PC-3 (cell line): ENCODE data around the gene LAIR2. TPM values are rescaled to one million over a fixed set of nuclear protein-coding genes. Genes with fewer than 3 reads are reported as not detected.

Experiments
- ATAC-seq: fragments of 200-7000 bp; cut with Tn5 transposase; 2 replicates; pipeline ENCODE4 v1.9.1; 2020; ENCODE audit warnings: mild to moderate bottlenecking, moderate library complexity
- BruUV-seq: library from RNA; stranded (reverse); fragments of 400-500 nt; replicated peaks from 2 replicates; lab custom pipeline; 2021; lab: Mats Ljungman, UMichigan
- CTCF ChIA-PET: fragments of 300-600 bp; sonication (Branson Sonifier 250); formaldehyde crosslinking; loops from one replicate; lab custom pipeline; 2022; ENCODE audit warnings: antibody characterized with exemption; lab: Charles Lee
- POLR2A ChIA-PET: fragments of 300-600 bp; sonication (Branson Sonifier 250); formaldehyde crosslinking; loops from one replicate; lab custom pipeline; 2022; ENCODE audit warnings: antibody characterized with exemption; ENCODE audit not compliant: unreplicated experiment; lab: Charles Lee
- DNase-seq: peaks from one replicate; pipeline ENCODE4 v3.0.0-alpha.2; 2015
- H2AFZ ChIP-seq: fragments of 300-600 bp; sonication (generic); 2 replicates; pipeline ENCODE4 v1.6.0; 2016; ENCODE audit warnings: antibody characterized with exemption, low read length
- H3F3A ChIP-seq: fragments of 300-600 bp; sonication (generic); one replicate; pipeline ENCODE4 v1.6.0; 2017; ENCODE audit warnings: antibody characterized with exemption, low read length, control low read depth, mild to moderate bottlenecking; ENCODE audit not compliant: unreplicated experiment
- H3K27ac ChIP-seq: fragments of 300-600 bp; sonication (generic); 2 replicates; pipeline ENCODE4 v1.5.1; 2016; ENCODE audit warnings: mild to moderate bottlenecking, low read length
- H3K27me3 ChIP-seq: fragments of 300-600 bp; sonication (generic); 2 replicates; pipeline ENCODE4 v1.6.1; 2016; ENCODE audit warnings: low read length, mixed read lengths
- H3K36me3 ChIP-seq: fragments of 300-600 bp; sonication (generic); 2 replicates; pipeline ENCODE4 v1.6.1; 2016; ENCODE audit warnings: low read depth, mixed run types, low read length, mixed read lengths
- H3K4me1 ChIP-seq: fragments of 300-600 bp; sonication (generic); 2 replicates; pipeline ENCODE4 v1.5.1; 2016; ENCODE audit warnings: low read length; ENCODE audit not compliant: insufficient read depth
- H3K4me2 ChIP-seq: fragments of 300-600 bp; sonication (generic); 2 replicates; pipeline ENCODE4 v1.6.0; 2016; ENCODE audit warnings: low read length
- H3K4me3 ChIP-seq: fragments of 300-600 bp; sonication (generic); 2 replicates; pipeline ENCODE4 v1.5.1; 2016; ENCODE audit warnings: mild to moderate bottlenecking, low read length, mixed read lengths
- H3K79me2 ChIP-seq: fragments of 300-600 bp; sonication (generic); 2 replicates; pipeline ENCODE4 v1.6.1; 2017; ENCODE audit warnings: low read length, mixed read lengths
- H3K9ac ChIP-seq: fragments of 300-600 bp; sonication (generic); 2 replicates; pipeline ENCODE4 v1.6.0; 2016; ENCODE audit warnings: mild to moderate bottlenecking, low read length
- H3K9me2 ChIP-seq: fragments of 300-600 bp; sonication (generic); replicated peaks from 2 replicates; pipeline ENCODE4 v1.6.1; 2016; ENCODE audit warnings: mixed run types, low read length, mixed read lengths
- H3K9me3 ChIP-seq: fragments of 300-600 bp; sonication (generic); 2 replicates; pipeline ENCODE4 v1.6.1; 2016; ENCODE audit warnings: low read length, mixed read lengths
- H4K20me1 ChIP-seq: fragments of 300-600 bp; sonication (generic); 2 replicates; pipeline ENCODE4 v1.6.1; 2016; ENCODE audit warnings: low read length, mixed read lengths
- EZH2 ChIP-seq: fragments of 300-600 bp; sonication (generic); IDR thresholded peaks from one replicate; pipeline ENCODE4 v1.6.1; 2017; ENCODE audit warnings: antibody characterized with exemption, mild to moderate bottlenecking, low read length; ENCODE audit not compliant: unreplicated experiment
- EZH2phosphoT487 ChIP-seq: fragments of 300-600 bp; sonication (generic); IDR thresholded peaks from 2 replicates; pipeline ENCODE4 v1.6.1; 2018; ENCODE audit warnings: mild to moderate bottlenecking, antibody characterized with exemption, low read length, borderline replicate concordance
- intact Hi-C: fragments of 100-400 bp; cut with micrococcal nuclease; formaldehyde crosslinking; loops from 2 replicates; pipeline ENCODE4 v1.9.0; 2023
- total RNA-seq: library from RNA; depleted of rRNA; stranded (reverse); fragments of >200 nt; gene quantifications from 2 replicates; pipeline ENCODE4 v1.2.3, GENCODE V29; 2014
- TF ChIP-seq, protein P1 (sequence below): fragments of 300-600 bp; sonication (generic); conservative IDR thresholded peaks from 2 replicates; pipeline ENCODE4 v1.5.1; 2017; ENCODE audit warnings: antibody characterized with exemption, low read depth, mild to moderate bottlenecking, low read length

Gene LAIR2
- total RNA-seq, 1 experiment from 2014 or later, result not detected

DNA sequence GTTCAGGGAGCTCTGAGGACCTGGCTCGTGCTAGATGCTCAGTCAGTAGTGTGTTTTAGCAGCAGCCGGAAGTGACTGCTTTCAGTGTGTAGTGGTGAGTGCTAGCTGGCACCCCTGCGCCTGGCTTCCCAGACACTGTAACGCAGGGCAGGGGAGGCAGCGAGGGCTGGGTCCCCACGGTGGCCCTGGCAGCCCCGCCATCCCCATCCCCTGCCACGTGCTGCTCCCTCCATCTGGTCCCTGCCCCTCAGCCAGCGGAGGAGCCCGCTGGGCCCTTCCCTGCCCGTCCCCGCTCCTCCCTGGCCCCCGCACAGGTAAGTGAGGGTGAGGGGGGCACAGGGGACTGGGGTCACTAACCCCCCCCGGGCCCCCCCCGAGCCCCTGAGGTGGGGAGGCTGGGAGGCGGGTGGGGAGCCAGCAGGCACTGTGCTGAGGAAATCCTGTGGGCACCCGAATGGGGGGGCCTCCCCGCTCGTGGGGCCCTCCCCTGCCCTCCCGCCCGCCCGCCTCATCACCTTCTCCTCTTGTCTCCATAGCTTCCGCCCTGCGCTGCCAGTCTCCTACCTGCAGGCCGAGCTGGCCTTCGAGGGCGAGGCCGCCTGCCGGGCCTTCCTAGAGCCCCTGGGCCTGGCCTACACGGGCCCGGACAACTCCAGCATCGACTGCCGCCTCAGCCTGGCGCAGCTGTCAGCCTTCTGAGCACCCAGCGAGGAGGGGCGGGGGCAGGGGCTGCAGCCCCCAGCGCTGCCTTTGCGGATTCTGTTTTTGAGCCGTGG, 42.2 kb upstream of the LAIR2 start:
- intact Hi-C loops, result no loop called here
- H3K27ac ChIP-seq, result no peak overlapping the region

DNA sequence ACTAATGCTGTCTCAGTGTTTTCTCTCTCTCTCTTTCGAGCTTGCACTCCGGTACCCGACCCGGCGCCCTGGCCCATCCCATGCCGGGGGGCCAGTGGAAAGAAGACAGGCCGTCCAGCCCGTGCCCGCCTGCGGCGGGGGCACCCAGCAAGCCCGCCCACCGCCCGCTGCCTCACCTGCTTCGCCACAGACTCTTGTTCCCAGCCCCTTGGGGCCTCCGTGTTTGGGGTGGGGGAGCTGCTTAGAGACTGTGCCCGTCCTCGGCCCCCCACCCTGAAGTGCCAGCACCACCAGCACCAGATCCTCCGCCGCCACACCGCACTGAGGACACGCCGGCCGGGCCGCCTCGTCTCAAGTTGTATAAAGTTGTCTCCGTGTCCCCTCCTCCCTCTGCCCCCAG, 41.4 kb upstream of the LAIR2 start:
- Histone ChIP-seq H2AFZ (no peak overlapping the region), H3K79me2 (peaks cover 58% of the 10 kb centered on the region), H3K4me1 (peaks cover 16% of the 10 kb centered on the region), H3K4me3 (no peak overlapping the region), H3K4me2 (no peak overlapping the region), H4K20me1 (peaks cover 24% of the 10 kb centered on the region), H3K9ac (no peak overlapping the region), H3F3A (no peaks in the 10 kb centered on the region), H3K27me3 (no peaks in the 10 kb centered on the region), H3K9me2 (no peaks in the 10 kb centered on the region), H3K36me3 (peaks cover 45% of the 10 kb centered on the region), H3K27ac (no peak overlapping the region), H3K9me3 (no peaks in the 10 kb centered on the region)
- intact Hi-C loops, result no loop called here
- ATAC-seq, result no peak
- no TSS peak for BruUV-seq
- ChIA-PET CTCF (interaction anchor here (0.6 kb wide), 1 partner anchor 31 kb away, joined by 7 read pairs; no protein-coding TSS in a partner anchor), POLR2A (no interaction called here)
- TF ChIP-seq EZH2phosphoT487 (no peak), EZH2 (no peak)
- TF ChIP-seq, protein P1, sequence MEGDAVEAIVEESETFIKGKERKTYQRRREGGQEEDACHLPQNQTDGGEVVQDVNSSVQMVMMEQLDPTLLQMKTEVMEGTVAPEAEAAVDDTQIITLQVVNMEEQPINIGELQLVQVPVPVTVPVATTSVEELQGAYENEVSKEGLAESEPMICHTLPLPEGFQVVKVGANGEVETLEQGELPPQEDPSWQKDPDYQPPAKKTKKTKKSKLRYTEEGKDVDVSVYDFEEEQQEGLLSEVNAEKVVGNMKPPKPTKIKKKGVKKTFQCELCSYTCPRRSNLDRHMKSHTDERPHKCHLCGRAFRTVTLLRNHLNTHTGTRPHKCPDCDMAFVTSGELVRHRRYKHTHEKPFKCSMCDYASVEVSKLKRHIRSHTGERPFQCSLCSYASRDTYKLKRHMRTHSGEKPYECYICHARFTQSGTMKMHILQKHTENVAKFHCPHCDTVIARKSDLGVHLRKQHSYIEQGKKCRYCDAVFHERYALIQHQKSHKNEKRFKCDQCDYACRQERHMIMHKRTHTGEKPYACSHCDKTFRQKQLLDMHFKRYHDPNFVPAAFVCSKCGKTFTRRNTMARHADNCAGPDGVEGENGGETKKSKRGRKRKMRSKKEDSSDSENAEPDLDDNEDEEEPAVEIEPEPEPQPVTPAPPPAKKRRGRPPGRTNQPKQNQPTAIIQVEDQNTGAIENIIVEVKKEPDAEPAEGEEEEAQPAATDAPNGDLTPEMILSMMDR, result no peak
- DNase-seq, result no peak

More for the DNA sequence above, 42.2 kb upstream of the LAIR2 start:
- ATAC-seq, result no peak
- Histone ChIP-seq H3K9me3 (no peaks in the 10 kb centered on the region), H3K4me3 (no peak overlapping the region), H3F3A (no peaks in the 10 kb centered on the region), H3K9ac (no peak overlapping the region), H2AFZ (no peak overlapping the region), H3K4me1 (peaks cover 16% of the 10 kb centered on the region), H3K79me2 (peaks cover 58% of the 10 kb centered on the region), H3K27me3 (no peaks in the 10 kb centered on the region), H3K36me3 (peaks cover 53% of the 10 kb centered on the region), H3K4me2 (no peak overlapping the region), H4K20me1 (peaks cover 24% of the 10 kb centered on the region), H3K9me2 (no peaks in the 10 kb centered on the region)
- ChIA-PET POLR2A (no interaction called here), CTCF (no interaction called here)
- no TSS peak for BruUV-seq
- no peak for DNase-seq
- TF ChIP-seq EZH2 (no peak), EZH2phosphoT487 (no peak)
- TF ChIP-seq, protein P1, result no peak

DNA sequence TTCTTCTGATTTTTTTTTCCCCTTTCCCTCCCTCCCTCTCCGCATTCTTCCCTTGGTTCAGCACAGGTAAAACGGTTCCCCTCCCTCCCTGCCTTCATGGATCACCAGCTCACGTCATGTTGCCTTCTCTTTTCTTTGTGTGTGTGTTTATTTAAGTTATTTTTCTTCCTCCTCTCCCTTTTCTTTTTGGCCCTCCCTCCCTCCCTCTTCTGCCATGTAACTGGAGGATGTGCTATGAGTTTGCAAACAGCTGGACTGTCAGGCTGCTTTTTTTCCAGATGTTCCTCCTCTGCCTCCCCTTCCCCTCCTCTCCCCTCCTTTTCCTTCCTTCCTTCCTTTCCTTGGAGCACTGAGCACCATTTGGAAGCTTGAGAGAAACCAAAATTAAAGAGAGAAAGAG, 41.0 kb upstream of the LAIR2 start:
- Histone ChIP-seq H3K4me3 (peak overlapping the region; percentile 75), H3K9me3 (no peaks in the 10 kb centered on the region), H3K4me1 (peaks cover 16% of the 10 kb centered on the region), H3K9ac (no peak overlapping the region), H3K27ac (no peak overlapping the region), H3K4me2 (peak overlapping the region; percentile 91), H3K36me3 (peaks cover 41% of the 10 kb centered on the region), H3K79me2 (peaks cover 57% of the 10 kb centered on the region), H2AFZ (no peak overlapping the region), H3K27me3 (no peaks in the 10 kb centered on the region), H3K9me2 (no peaks in the 10 kb centered on the region), H4K20me1 (peaks cover 22% of the 10 kb centered on the region), H3F3A (no peaks in the 10 kb centered on the region)
- no peak for DNase-seq
- BruUV-seq, result no TSS peak
- CTCF ChIA-PET, result interaction anchor here (0.6 kb wide), 1 partner anchor 31 kb away, joined by 7 read pairs; no protein-coding TSS in a partner anchor
- TF ChIP-seq EZH2 (no peak), EZH2phosphoT487 (no peak)
- TF ChIP-seq, protein P1, result no peak
- POLR2A ChIA-PET, result interaction anchor here (0.6 kb wide), 2 partner anchors 11 to 1760 kb away, joined by 4 to 9 read pairs; no protein-coding TSS in a partner anchor
- ATAC-seq, result no peak
- intact Hi-C loops, result loop anchor here (2.0 kb wide), 2 partner anchors 13 to 31 kb away; partner anchors contain the start of gene LENG8
